Measurements from ENCODE around the gene COL7A1.

COL7A1 gene

GRCh38 chr3:48630407-48630806, 35.3 kb upstream of the COL7A1 start:
- no peak overlapping the region for H3K4me3 ChIP-seq (ENCODE audit: low read length)
- no peak for DNase-seq (ENCODE audit: low read depth)
- TF ChIP-seq CTCF (conservative IDR thresholded peaks at IDR 0.05; ENCODE audit: low read length): no peak

- TF ChIP-seq CTCF (conservative IDR thresholded peaks at IDR 0.05; ENCODE audit: low read length): no peak
Measured at GRCh38 chr3:48629894-48630293, 34.8 kb upstream of the COL7A1 start.

GRCh38 chr3:48628277-48629017, 33.3 kb upstream of the COL7A1 start:
- TF ChIP-seq CTCF (conservative IDR thresholded peaks at IDR 0.05; ENCODE audit: low read length): no peak
- no peak overlapping the region for H3K4me3 ChIP-seq (ENCODE audit: low read length)
- no peak for DNase-seq (ENCODE audit: low read depth)

More at GRCh38 chr3:48629894-48630293, 34.8 kb upstream of the COL7A1 start:
- no peak overlapping the region for H3K4me3 ChIP-seq (ENCODE audit: low read length)
- no peak for DNase-seq (ENCODE audit: low read depth)

- TF ChIP-seq CTCF (conservative IDR thresholded peaks at IDR 0.05; ENCODE audit: low read length): no peak
- no peak for DNase-seq (ENCODE audit: low read depth)
- H3K4me3 ChIP-seq (ENCODE audit: low read length): no peak overlapping the region
Measured at GRCh38 chr3:48625600-48625999, 30.5 kb upstream of the COL7A1 start.

- H3K4me3 ChIP-seq (ENCODE audit: low read length): no peak overlapping the region
- no peak for TF ChIP-seq CTCF (conservative IDR thresholded peaks at IDR 0.05; ENCODE audit: low read length)
- no peak for DNase-seq (ENCODE audit: low read depth)
Measured at GRCh38 chr3:48624767-48625166, 29.6 kb upstream of the COL7A1 start.

- no peak overlapping the region for H3K4me3 ChIP-seq (ENCODE audit: low read length)
- DNase-seq (ENCODE audit: low read depth): no peak
- TF ChIP-seq CTCF (conservative IDR thresholded peaks at IDR 0.05; ENCODE audit: low read length): no peak
Measured at GRCh38 chr3:48623851-48624547, 28.9 kb upstream of the COL7A1 start.

- DNase-seq (ENCODE audit: low read depth): no peak
- no peak for TF ChIP-seq CTCF (conservative IDR thresholded peaks at IDR 0.05; ENCODE audit: low read length)
- no peak within 1 kb of the TSS for H3K4me3 ChIP-seq (ENCODE audit: low read length)
Measured at GRCh38 chr3:48621461-48621869, 26.3 kb upstream of the COL7A1 start, which contains the start of gene TMEM89. Gene TMEM89, minus strand, starts transcription at chr3:48621769. Its CDS starts 13 bp downstream, at chr3:48621756.
